ENCODE measurements around the gene RGS9.

DNA sequence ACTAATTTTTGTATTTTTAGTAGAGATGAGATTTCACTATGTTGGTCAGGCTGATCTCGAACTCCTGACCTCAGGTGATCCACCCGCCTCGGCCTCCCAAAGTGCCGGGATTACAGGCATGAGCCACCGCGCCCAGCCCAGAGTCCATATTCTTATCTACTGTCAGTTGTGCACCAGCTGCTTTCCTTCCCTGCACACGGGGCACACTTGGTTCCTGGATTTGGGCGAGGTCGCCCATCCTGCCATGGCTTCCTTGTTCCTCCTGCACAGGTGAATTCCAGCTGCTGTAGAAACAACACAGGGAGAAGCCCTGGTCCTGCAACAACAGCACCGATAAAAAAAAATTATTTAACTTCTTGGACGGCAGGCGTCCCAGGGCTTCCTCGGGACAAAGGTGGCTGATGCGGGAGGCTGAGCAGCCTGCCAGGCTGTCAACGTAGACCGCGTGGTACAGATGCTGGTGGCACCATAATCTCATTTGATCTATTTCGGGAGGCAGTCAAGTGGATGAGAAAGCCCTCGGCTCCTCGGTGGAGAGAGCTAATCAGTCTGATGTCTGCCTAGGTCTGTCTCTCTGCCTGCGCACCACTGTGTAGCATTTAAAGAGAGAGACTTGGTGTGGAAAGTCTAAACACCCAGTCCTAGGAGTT, 19.1 kb downstream of the RGS9 start:
- TF ChIP-seq, protein P1, sequence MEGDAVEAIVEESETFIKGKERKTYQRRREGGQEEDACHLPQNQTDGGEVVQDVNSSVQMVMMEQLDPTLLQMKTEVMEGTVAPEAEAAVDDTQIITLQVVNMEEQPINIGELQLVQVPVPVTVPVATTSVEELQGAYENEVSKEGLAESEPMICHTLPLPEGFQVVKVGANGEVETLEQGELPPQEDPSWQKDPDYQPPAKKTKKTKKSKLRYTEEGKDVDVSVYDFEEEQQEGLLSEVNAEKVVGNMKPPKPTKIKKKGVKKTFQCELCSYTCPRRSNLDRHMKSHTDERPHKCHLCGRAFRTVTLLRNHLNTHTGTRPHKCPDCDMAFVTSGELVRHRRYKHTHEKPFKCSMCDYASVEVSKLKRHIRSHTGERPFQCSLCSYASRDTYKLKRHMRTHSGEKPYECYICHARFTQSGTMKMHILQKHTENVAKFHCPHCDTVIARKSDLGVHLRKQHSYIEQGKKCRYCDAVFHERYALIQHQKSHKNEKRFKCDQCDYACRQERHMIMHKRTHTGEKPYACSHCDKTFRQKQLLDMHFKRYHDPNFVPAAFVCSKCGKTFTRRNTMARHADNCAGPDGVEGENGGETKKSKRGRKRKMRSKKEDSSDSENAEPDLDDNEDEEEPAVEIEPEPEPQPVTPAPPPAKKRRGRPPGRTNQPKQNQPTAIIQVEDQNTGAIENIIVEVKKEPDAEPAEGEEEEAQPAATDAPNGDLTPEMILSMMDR (IDR thresholded peaks at IDR 0.05) = no peak
- TF ChIP-seq POLR2A (IDR thresholded peaks at IDR 0.05) = no peak

All from body of pancreas (tissue), 4 donors.